Activated CD4-positive, alpha-beta T cell treated with anti-CD3 and anti-CD28 coated beads, Interleukin-2, amount 10 ng/mL, durations not matched to agents 7 days and 5 days (primary cell): ENCODE results near the gene PAAF1. TPM values are rescaled to one million over a fixed set of nuclear protein-coding genes. Genes with fewer than 3 reads are reported as not detected.
"Not testable (repeated sequence)": the region's sequence is repeated elsewhere in the genome, so short reads cannot be mapped to it uniquely, and the experiment has no call there.

Experiments
- CTCF ChIA-PET: fragments of 350-600 bp; sonication (Branson Sonifier 250); formaldehyde crosslinking; loops from one replicate; lab custom pipeline; 2021; ENCODE audit warnings: antibody characterized with exemption; lab: Charles Lee
- POLR2A ChIA-PET: fragments of 350-600 bp; sonication (Branson Sonifier 250); formaldehyde crosslinking; loops from one replicate; lab custom pipeline; 2021; ENCODE audit warnings: antibody characterized with exemption; lab: Charles Lee
- DNase-seq: peaks from one replicate; pipeline ENCODE4 v3.0.0-alpha.2; 2020
- H3K27ac Mint-ChIP-seq: one replicate; pipeline ENCODE4 v1.8.0; 2021; ENCODE audit warnings: mild to moderate bottlenecking, moderate library complexity, mixed read lengths
- H3K27me3 Mint-ChIP-seq: one replicate; pipeline ENCODE4 v1.8.0; 2021; ENCODE audit warnings: mixed read lengths
- H3K36me3 Mint-ChIP-seq: one replicate; pipeline ENCODE4 v1.8.0; 2021; ENCODE audit warnings: low read depth, mixed read lengths
- H3K4me1 Mint-ChIP-seq: one replicate; pipeline ENCODE4 v1.8.0; 2021; ENCODE audit warnings: mixed read lengths
- H3K4me3 Mint-ChIP-seq: one replicate; pipeline ENCODE4 v1.8.0; 2021; ENCODE audit warnings: mild to moderate bottlenecking, moderate library complexity, mixed read lengths
- H3K9me3 Mint-ChIP-seq: one replicate; pipeline ENCODE4 v1.8.0; 2021; ENCODE audit warnings: mixed read lengths
- total RNA-seq, 2 experiments: library from RNA; stranded (reverse); gene quantifications; one replicate each; pipeline ENCODE4 v1.2.3, GENCODE V29; 2021

PAAF1 gene
- total RNA-seq, 2 experiments from 2014 or later: 17.0 to 17.2 TPM

GRCh38 chr11:73866095-73866579 lies 10.7 kb upstream of the PAAF1 start:
- ChIA-PET POLR2A (interaction anchor here (0.6 kb wide), 1 partner anchor 59 kb away, joined by 3 read pairs; no protein-coding TSS in a partner anchor), CTCF (interaction anchor here (0.7 to 1.2 kb wide), 2 partner anchors 13 to 45 kb away, joined by 4 to 5 read pairs; no protein-coding TSS in a partner anchor)
- peaks cover 23% of the 10 kb centered on the region for H3K36me3 Mint-ChIP-seq
- H3K27me3 Mint-ChIP-seq: no peaks in the 10 kb centered on the region
- no peak for DNase-seq
- H3K4me1 Mint-ChIP-seq: no peaks in the 10 kb centered on the region
- H3K9me3 Mint-ChIP-seq: no peaks in the 10 kb centered on the region
- H3K27ac Mint-ChIP-seq: no peak overlapping the region
- H3K4me3 Mint-ChIP-seq: no peak overlapping the region

GRCh38 chr11:73866586-73866996 lies 10.2 kb upstream of the PAAF1 start:
- Mint-ChIP-seq H3K4me3 (no peak overlapping the region), H3K9me3 (no peaks in the 10 kb centered on the region), H3K36me3 (peaks cover 24% of the 10 kb centered on the region), H3K27me3 (no peaks in the 10 kb centered on the region), H3K4me1 (no peaks in the 10 kb centered on the region), H3K27ac (no peak overlapping the region)
- POLR2A ChIA-PET: interaction anchor here (0.6 kb wide), 1 partner anchor 59 kb away, joined by 3 read pairs; no protein-coding TSS in a partner anchor
- CTCF ChIA-PET: interaction anchor here (1.2 kb wide), 1 partner anchor 13 kb away, joined by 4 read pairs; no protein-coding TSS in a partner anchor
- no peak for DNase-seq

GRCh38 chr11:73869332-73869949 lies 7.4 kb upstream of the PAAF1 start:
- H3K4me1 Mint-ChIP-seq: peaks cover under 1% of the 10 kb centered on the region
- H3K4me3 Mint-ChIP-seq: no peak overlapping the region
- ChIA-PET POLR2A (no interaction called here), CTCF (interaction anchor here (2.1 kb wide), 1 partner anchor 15 kb away, joined by 8 read pairs; no protein-coding TSS in a partner anchor)
- peaks cover 38% of the 10 kb centered on the region for H3K36me3 Mint-ChIP-seq
- DNase-seq: no peak
- H3K27me3 Mint-ChIP-seq: no peaks in the 10 kb centered on the region
- H3K9me3 Mint-ChIP-seq: no peaks in the 10 kb centered on the region
- H3K27ac Mint-ChIP-seq: no peak overlapping the region

GRCh38 chr11:73870261-73870660 lies 6.5 kb upstream of the PAAF1 start:
- Mint-ChIP-seq H3K27ac (no peak overlapping the region), H3K9me3 (no peaks in the 10 kb centered on the region), H3K4me1 (peaks cover 9% of the 10 kb centered on the region), H3K27me3 (no peaks in the 10 kb centered on the region), H3K4me3 (no peak overlapping the region), H3K36me3 (peaks cover 44% of the 10 kb centered on the region)
- DNase-seq: no peak
- CTCF ChIA-PET: interaction anchor here (0.6 to 2.1 kb wide), 2 partner anchors 16 to 124 kb away, joined by 5 to 8 read pairs; no protein-coding TSS in a partner anchor
- POLR2A ChIA-PET: no interaction called here

- Mint-ChIP-seq H3K9me3 (no peaks in the 10 kb centered on the region), H3K4me3 (no peak overlapping the region), H3K36me3 (peaks cover 42% of the 10 kb centered on the region), H3K27ac (no peak overlapping the region), H3K4me1 (peaks cover 22% of the 10 kb centered on the region), H3K27me3 (no peaks in the 10 kb centered on the region)
- POLR2A ChIA-PET: interaction anchor here (0.6 kb wide), 1 partner anchor 877 kb away, joined by 3 read pairs; no protein-coding TSS in a partner anchor
- no peak for DNase-seq
- CTCF ChIA-PET: interaction anchor here (0.5 to 0.6 kb wide), 2 partner anchors 9 to 1783 kb away, joined by 3 read pairs; no protein-coding TSS in a partner anchor
Measured at GRCh38 chr11:73872749-73873357, 3.9 kb upstream of the PAAF1 start.

- Mint-ChIP-seq H3K9me3 (no peaks in the 10 kb centered on the region), H3K4me1 (peaks cover 27% of the 10 kb centered on the region), H3K4me3 (peak overlapping the region; percentile 94), H3K36me3 (peaks cover 36% of the 10 kb centered on the region), H3K27me3 (no peaks in the 10 kb centered on the region), H3K27ac (peak overlapping the region; percentile 96)
- DNase-seq: no peak
- ChIA-PET POLR2A (no interaction called here), CTCF (no interaction called here)
Measured at GRCh38 chr11:73875380-73875779, 1.4 kb upstream of the PAAF1 start.

GRCh38 chr11:73875840-73876239 lies 959 bp upstream of the PAAF1 start:
- Mint-ChIP-seq H3K27ac (peak overlapping the region; percentile 96), H3K27me3 (no peaks in the 10 kb centered on the region), H3K4me1 (peaks cover 27% of the 10 kb centered on the region), H3K4me3 (peak overlapping the region; percentile 94), H3K36me3 (peaks cover 35% of the 10 kb centered on the region), H3K9me3 (no peaks in the 10 kb centered on the region)
- POLR2A ChIA-PET: no interaction called here
- no peak for DNase-seq
- CTCF ChIA-PET: no interaction called here

- no peaks in the 10 kb centered on the region for H3K9me3 Mint-ChIP-seq
- no peak overlapping the region for H3K27ac Mint-ChIP-seq
- H3K4me3 Mint-ChIP-seq: no peak overlapping the region
- H3K27me3 Mint-ChIP-seq: no peaks in the 10 kb centered on the region
- H3K36me3 Mint-ChIP-seq: peaks cover 18% of the 10 kb centered on the region
- ChIA-PET CTCF (interaction anchor here (1.3 kb wide), 1 partner anchor 12 kb away, joined by 5 read pairs; no protein-coding TSS in a partner anchor), POLR2A (no interaction called here)
- H3K4me1 Mint-ChIP-seq: peaks cover 28% of the 10 kb centered on the region
- no peak for DNase-seq
Measured at GRCh38 chr11:73878771-73879170, 2.0 kb downstream of the PAAF1 start.

- H3K4me1 Mint-ChIP-seq: peaks cover 18% of the 10 kb centered on the region
- H3K36me3 Mint-ChIP-seq, DNase-seq, POLR2A ChIA-PET, H3K9me3 Mint-ChIP-seq, H3K27me3 Mint-ChIP-seq, H3K27ac Mint-ChIP-seq, H3K4me3 Mint-ChIP-seq, CTCF ChIA-PET: not testable (repeated sequence)
Measured at GRCh38 chr11:73880449-73880848, 3.6 kb downstream of the PAAF1 start.

- peaks cover 2% of the 10 kb centered on the region for H3K4me1 Mint-ChIP-seq
- no peaks in the 10 kb centered on the region for H3K9me3 Mint-ChIP-seq
- H3K27ac Mint-ChIP-seq: no peak overlapping the region
- ChIA-PET POLR2A (no interaction called here), CTCF (no interaction called here)
- no peaks in the 10 kb centered on the region for H3K27me3 Mint-ChIP-seq
- H3K36me3 Mint-ChIP-seq: peaks cover 11% of the 10 kb centered on the region
- no peak overlapping the region for H3K4me3 Mint-ChIP-seq
- DNase-seq: no peak
Measured at GRCh38 chr11:73883856-73884255, 7.1 kb downstream of the PAAF1 start.

GRCh38 chr11:73888244-73888643 lies 11.4 kb downstream of the PAAF1 start:
- H3K4me3 Mint-ChIP-seq: no peak overlapping the region
- no peaks in the 10 kb centered on the region for H3K27me3 Mint-ChIP-seq
- ChIA-PET CTCF (interaction anchor here (1.2 kb wide), 1 partner anchor 260 kb away, joined by 3 read pairs; no protein-coding TSS in a partner anchor), POLR2A (no interaction called here)
- no peaks in the 10 kb centered on the region for H3K9me3 Mint-ChIP-seq
- peaks cover 27% of the 10 kb centered on the region for H3K36me3 Mint-ChIP-seq
- no peak overlapping the region for H3K27ac Mint-ChIP-seq
- H3K4me1 Mint-ChIP-seq: peaks cover under 1% of the 10 kb centered on the region
- no peak for DNase-seq

GRCh38 chr11:73889019-73889418 lies 12.2 kb downstream of the PAAF1 start:
- H3K27ac Mint-ChIP-seq: no peak overlapping the region

GRCh38 chr11:73889536-73889935 lies 12.7 kb downstream of the PAAF1 start:
- ChIA-PET CTCF (interaction anchor here (1.3 kb wide), 1 partner anchor 12 kb away, joined by 3 read pairs; no protein-coding TSS in a partner anchor), POLR2A (no interaction called here)
- Mint-ChIP-seq H3K4me3 (no peak overlapping the region), H3K27me3 (no peaks in the 10 kb centered on the region), H3K9me3 (no peaks in the 10 kb centered on the region), H3K4me1 (no peaks in the 10 kb centered on the region), H3K27ac (no peak overlapping the region), H3K36me3 (peaks cover 24% of the 10 kb centered on the region)
- DNase-seq: no peak

More at GRCh38 chr11:73889019-73889418, 12.2 kb downstream of the PAAF1 start:
- H3K36me3 Mint-ChIP-seq: peaks cover 24% of the 10 kb centered on the region
- no peaks in the 10 kb centered on the region for H3K9me3 Mint-ChIP-seq
- POLR2A ChIA-PET: no interaction called here
- no peak for DNase-seq
- H3K4me1 Mint-ChIP-seq: no peaks in the 10 kb centered on the region
- H3K27me3 Mint-ChIP-seq: no peaks in the 10 kb centered on the region
- CTCF ChIA-PET: interaction anchor here (1.3 kb wide), 1 partner anchor 12 kb away, joined by 3 read pairs; no protein-coding TSS in a partner anchor
- H3K4me3 Mint-ChIP-seq: no peak overlapping the region
